GM19328 (cell line): ENCODE results near the gene GSTT2.
"Not testable (repeated sequence)": the region's sequence is repeated elsewhere in the genome, so short reads cannot be mapped to it uniquely, and the experiment has no call there.

Source experiments
- ATAC-seq: cut with Tn5 transposase; IDR thresholded peaks from one replicate; pipeline ENCODE4 v1.9.1; 2021; ENCODE audit warnings: mild to moderate bottlenecking, moderate library complexity; ENCODE audit not compliant: unreplicated experiment

The GSTT2 gene

DNA sequence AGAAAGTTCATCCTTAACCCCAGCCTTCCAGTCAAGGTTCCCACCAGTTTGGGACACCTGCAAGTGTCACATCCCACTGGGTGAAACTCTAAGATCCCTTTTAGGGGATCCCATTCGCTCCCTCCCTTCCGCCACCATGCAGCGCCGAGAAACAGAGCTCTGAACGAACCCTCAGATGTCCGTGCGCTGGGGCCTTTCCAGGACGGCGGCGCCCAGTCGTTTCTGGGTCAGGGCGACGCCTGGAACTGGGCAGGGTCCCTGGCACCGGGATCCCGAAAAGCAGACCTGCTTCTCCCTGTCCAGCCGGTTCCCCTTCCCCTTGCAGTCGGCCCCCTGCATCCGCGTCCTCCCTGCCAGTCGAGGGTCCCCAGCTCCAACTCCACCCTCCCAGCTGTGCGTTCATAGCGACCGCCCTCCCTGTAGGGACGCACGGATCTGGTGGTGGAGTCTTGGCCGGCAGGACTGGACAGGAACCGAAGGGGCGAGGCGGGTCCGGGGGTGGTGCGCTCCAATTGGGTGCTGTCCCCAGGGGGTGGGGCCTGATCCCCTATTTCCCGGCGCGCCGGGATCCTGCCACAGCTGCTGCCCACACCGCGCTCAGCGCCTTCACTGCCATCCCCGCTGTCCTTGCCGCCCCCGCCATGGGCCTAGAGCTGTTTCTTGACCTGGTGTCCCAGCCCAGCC is at the start of gene GSTT2:
Gene GSTT2 (plus strand): TSS at position 578 of the 684 bp plus-strand sequence.
- ATAC-seq: not testable (repeated sequence)

DNA sequence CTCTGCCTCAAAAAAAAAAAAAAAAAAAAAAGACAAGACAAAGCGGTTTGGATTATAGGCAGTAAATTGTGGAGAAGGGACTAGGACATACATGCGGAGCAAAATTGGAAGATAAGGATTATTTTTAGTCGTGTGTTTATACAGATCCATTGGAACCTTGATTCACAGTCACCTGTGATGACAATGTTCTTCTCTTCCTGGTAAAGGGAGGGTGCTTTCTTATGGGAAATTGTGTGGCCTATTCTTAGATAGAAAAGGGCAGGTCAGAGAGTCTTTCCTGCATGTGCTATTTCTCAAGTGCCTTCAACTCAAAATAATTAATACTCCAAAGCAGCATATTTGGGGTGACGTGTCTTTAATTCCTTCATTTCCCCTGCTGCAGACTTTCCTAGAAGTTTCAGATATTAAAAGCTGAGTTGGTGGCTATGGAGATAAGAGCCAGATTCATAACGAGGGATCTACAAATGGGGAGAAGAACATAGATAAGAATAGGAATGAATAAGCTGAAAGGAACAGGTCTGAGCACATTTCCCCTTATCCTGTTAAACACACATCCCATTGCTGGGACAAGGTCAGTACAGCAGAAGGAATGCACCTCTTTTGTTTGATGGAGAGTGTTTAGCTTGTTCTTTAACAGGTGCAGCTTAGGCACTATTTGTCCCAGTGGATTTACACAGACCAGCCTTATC is 41.5 kb upstream of the GSTT2 start:
- ATAC-seq: no peak

DNA sequence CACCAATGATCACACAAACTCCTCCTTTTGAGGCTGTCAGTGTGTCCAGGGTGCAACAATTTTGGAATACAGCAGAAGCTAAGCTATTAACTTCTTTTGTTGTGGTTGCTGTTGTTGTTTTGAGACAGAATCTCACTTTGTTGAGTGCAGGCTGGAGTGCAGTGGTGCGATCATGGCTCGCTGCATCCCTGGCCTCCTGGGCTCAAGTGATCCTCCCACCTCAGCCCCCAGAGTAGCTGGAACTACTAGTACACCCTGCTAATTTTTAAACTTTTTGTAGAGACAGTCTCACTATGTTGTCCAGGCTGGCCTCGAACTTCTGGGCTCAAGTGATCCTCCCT is 40.9 kb upstream of the GSTT2 start:
- ATAC-seq: no peak

DNA sequence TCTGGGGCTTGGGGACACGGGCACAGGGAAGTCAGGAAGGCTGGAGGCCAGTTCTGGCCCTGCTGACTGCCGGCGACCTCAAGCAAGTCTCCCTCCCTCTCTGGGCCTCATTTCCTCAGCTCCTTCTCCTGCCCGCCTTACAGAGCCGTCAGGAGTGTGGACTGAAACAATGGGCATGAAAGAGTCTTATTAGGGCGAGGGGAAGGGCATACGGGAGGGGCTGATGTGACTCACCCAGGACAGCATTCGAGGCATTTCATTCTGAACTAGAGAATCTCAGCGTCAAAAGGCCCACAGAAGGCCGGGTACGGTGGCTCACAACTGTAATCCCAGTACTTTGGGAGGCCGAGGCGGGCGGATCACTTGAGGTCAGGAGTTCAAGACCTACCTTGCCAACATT is 39.8 kb upstream of the GSTT2 start:
- ATAC-seq: not testable (repeated sequence)

DNA sequence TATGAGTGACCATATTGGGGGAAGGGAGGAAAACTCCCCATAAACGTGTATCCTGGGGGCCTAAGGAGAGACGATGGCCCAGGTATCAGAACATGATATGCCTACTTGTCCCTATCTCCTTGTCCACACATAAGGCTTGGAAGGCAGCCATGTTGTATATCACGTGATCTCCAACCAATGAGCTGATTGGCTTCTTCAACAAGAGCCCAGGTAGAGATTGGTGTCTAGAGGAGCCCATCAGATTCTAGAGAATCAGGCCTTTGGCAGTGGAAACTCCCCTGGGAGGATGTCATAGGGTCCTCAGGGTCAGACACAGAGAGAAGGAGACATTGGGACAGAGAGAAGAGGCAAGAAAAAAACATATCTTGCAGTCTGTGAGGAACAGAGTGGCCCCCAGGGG is 32.5 kb upstream of the GSTT2 start:
- not testable (repeated sequence) for ATAC-seq

DNA sequence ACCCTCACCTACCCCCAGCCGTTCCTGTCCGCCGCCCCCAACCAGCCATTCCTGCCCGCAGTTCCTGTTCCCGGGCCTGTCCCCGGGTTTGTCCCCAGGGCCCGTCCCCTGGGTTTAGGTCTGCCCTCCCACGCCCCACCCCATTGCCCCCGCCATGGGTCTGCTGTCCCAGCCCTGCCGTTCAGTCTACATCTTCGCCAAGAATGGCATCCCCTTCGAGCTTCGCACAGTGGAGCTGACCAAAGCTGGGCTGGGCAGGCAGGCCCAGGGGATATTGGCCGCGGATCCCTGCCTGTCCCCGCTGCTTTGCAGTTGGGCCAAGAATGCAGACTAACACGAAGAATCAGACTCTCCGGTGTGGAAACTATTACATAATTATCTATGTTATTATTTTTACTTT is 30.2 kb upstream of the GSTT2 start:
- ATAC-seq: not testable (repeated sequence)

DNA sequence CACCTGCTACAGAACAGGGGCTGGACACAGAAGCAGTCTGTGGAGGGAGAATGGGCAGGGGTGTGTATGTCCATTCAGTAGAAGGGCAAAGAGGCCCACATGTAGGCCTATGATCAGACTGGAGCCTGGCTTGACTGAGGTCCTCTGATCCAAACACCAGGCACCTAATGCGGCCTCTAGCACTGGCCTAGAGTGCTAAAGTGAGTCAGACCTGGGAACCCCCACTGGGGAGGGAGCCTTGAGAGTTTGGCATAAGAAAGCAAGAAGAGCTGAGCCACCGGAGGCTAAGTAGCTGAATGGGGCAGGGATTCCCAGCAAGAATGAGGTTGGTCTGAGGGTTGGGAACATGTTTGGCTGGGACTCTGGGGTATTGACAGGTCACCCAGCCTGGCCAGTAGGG is 28.6 kb upstream of the GSTT2 start:
- ATAC-seq: not testable (repeated sequence)

DNA sequence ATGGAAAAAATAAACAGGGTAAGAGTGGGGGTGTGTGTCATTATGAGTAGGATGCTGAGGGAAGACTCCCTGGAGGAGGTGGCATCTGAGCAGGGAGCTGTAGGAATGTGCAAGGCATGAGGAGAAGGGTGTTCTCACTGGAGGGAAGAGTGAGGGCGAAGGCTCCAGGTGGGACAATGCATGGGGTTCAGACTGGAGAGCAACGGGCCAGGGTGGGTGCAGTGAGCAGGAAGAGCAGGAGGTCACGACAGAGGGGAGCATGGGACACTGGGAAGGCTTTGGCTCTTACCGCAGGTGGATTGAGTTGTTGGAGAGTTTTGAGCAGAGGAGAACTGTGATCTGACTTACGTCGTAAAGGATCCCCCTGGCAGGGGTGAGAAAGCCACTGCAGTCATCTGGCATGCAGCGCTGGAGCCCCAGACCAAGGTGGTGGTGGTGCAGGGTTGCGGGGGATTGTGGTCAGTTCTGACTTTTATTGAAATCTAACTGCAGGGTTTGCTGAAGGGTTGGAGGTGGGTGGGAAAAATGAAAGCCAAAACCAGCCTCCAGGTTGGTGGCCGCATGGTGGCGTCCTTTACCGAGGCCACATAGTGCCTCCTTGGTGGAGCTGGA is 27.0 kb upstream of the GSTT2 start:
- not testable (repeated sequence) for ATAC-seq

DNA sequence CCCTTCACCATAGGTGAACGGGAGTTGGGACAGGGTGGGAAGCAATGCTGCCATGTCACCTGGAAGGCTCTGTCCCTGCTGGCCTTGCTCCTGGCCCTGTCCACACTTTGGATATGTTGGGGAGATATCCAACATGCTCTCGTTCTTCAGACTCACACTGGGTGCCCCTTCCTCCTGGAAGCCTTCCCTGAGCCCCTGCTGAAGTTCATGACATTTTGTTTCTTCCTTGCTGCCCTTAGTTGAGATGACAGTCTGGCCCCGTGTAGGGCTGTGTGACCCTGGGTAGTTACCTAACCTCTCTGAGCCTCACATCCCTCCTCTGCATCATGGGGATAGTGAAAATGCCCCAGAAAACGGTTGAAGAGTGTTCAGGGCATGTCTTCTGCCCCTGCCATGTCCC is 26.4 kb upstream of the GSTT2 start:
- ATAC-seq: not testable (repeated sequence)

DNA sequence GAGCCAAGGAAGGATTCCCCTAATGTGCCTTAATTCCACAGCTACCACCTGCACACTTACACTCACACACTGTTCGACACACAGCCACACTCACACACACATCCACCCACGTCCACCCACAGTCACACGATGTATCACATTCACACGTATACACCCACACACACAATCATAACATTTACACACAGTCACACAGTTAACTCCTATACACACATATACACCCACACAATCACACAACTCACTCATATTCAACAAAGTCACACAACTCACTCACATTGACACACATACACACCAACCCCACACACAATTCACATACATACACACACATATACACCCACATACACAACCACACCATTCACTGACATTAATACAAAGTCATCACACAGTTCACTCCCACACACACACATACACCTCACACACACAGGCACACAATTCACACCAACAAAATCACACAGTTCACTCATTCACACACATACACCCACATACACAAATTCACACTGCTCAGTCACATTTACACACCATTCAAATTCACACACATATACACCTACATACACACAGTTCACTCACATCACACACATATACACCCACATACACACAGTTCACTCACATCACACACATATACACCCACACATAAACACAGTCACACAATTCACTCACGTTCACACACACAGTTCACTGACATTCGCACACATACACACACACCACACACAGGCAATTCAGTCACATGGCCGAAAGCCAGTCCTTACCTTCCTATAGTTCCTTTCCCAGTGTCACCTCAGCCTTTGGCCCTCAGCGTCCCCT is 25.5 kb upstream of the GSTT2 start:
- not testable (repeated sequence) for ATAC-seq

DNA sequence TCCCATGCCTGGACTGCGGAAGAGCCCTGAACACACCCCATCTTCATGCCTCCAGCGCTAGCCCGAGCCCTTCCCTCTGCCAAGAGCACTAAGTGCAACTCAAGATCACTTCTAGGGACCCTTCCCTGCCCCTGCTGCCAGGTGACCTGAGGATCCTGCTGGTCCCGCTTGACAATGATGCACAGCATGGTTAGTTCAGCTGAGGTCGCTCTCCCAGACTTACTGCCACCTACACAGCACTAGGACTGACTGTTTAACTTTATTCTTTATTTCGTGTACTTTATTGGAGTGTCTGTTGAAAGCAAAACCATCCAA is 25.0 kb upstream of the GSTT2 start:
- ATAC-seq: not testable (repeated sequence)

DNA sequence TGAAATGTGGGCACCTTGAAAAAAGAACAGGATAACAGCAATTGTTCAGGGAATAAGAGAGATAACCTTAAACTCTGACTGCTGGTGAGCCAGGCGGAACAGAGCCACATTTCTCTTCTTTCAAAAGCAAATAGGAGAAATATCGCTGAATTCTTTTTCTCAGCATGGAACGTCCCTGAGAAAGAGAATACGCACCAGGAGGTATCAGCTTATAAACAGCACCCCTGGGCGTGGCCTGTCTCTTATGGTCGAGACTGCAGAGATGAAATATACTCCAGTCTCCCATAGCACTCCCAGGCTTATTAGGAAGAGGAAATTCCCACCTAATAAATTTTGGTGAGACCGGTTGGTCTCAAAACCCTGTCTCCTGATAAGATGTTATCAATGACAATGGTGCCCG is 24.0 kb upstream of the GSTT2 start:
- ATAC-seq: not testable (repeated sequence)

DNA sequence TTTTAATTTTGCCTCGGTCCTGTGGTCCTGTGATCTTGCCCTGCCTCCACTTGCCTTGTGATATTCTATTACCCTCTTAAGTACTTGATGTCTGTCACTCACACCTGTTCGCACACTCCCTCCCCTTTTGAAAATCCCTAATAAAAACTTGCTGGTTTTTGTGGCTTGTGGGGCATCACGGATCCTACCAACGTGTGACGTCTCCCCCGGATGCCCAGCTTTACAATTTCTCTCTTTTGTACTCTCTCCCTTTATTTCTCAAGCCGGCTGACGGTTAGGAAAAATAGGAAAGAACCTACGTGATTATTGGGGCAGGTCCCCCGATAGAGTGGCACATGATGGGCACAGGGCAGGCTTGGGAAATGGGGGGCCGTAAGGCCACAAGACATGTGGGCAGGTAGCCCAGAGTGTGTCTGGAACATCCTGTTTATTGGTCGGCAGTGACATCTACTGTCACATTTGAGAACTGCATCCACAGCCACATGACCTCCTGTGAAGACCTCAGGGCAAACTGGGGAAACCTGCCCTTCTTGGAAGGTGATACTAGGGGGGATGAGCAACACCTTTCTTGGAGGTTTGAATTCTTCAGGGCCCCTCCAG is 23.5 kb upstream of the GSTT2 start:
- ATAC-seq: not testable (repeated sequence)

DNA sequence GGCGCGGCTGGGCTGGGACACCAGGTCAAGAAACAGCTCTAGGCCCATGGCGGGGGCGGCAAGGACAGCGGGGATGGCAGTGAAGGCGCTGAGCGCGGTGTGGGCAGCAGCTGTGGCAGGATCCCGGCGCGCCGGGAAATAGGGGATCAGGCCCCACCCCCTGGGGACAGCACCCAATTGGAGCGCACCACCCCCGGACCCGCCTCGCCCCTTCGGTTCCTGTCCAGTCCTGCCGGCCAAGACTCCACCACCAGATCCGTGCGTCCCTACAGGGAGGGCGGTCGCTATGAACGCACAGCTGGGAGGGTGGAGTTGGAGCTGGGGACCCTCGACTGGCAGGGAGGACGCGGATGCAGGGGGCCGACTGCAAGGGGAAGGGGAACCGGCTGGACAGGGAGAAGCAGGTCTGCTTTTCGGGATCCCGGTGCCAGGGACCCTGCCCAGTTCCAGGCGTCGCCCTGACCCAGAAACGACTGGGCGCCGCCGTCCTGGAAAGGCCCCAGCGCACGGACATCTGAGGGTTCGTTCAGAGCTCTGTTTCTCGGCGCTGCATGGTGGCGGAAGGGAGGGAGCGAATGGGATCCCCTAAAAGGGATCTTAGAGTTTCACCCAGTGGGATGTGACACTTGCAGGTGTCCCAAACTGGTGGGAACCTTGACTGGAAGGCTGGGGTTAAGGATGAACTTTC is 18.7 kb upstream of the GSTT2 start, which contains the start of gene GSTT2B:
Gene GSTT2B (minus strand): TSS at position 112 of the 688 bp plus-strand sequence. CDS start 64 bp downstream, at position 48.
- not testable (repeated sequence) for ATAC-seq

DNA sequence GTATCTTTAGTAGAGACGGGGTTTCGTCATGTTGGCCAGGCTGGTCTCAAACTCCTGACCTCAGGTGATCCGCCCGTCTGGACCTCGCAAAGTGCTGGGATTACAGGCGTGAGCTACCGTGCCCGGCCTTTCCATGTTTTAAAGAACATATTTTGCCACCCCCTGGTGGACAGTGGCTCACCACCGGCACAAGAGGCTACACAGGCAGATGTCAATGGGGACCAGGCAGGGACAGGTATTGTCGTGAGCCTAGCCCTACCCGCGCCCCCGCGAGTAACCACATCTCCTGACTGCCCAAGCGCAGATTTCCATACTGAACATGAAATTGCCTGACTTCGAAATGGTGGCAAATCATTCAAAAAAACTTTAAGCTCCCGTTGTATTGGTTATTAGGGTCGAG is 13.8 kb upstream of the GSTT2 start:
- not testable (repeated sequence) for ATAC-seq

DNA sequence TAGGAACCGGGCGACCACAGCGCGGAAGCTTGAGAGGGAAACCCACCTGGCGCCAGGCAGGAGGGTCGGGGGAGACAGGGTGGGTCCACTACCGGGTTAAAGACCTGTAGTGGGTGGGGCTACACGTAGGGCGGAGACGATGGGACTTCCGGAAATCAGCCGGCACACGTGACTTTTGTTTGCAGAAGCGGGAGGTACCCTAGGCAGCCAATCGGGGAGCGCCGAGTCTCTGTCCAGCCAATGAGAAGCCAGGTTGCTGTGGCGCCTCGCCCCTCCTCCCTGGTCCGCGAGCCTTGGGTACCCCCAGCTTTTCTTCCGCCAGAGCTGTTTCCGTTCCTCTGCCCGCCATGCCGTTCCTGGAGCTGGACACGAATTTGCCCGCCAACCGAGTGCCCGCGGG is 13.4 kb upstream of the GSTT2 start, which contains the start of gene DDTL:
Gene DDTL (plus strand): TSS at position 321 of the 400 bp plus-strand sequence. CDS start 27 bp downstream, at position 348.
- ATAC-seq: peak; percentile 88

DNA sequence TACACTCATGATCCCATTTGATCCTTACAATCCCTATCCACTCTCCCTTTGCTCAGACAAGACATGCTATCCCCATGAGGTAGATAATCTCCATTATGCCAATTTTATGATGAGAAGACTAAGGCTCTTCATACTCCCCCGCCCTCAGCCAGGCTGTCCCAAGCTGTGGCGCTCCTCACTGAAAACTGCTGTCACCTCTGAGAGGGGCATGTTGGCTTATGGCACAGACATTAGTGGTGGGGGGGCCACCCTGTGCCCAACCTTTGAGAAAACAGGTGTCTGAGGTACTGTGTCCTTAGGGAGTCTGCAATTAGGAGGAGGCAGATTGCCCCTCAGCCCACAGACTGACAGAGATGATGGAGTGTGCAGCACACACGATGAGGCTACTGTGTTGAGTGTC is 10.9 kb upstream of the GSTT2 start:
- no peak for ATAC-seq

DNA sequence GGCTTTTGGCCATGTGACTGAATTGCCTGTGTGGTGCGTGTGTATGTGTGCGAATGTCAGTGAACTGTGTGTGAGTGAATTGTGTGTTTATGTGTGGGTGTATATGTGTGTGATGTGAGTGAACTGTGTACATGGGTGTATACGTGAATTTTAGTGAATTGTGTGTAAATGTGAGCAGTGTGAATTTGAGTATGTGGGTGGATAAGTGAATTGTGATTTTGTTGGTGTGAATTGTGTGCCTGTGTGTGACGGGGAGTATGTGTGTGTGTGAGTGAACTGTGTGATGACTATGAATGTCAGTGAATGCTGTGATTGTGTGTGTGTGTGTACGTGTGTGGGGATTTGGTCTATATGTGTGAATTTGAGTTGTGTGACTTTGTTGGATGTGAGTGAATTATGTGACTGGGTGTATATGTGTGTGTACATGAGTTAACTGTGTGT is 9.7 kb upstream of the GSTT2 start:
- no peak for ATAC-seq

DNA sequence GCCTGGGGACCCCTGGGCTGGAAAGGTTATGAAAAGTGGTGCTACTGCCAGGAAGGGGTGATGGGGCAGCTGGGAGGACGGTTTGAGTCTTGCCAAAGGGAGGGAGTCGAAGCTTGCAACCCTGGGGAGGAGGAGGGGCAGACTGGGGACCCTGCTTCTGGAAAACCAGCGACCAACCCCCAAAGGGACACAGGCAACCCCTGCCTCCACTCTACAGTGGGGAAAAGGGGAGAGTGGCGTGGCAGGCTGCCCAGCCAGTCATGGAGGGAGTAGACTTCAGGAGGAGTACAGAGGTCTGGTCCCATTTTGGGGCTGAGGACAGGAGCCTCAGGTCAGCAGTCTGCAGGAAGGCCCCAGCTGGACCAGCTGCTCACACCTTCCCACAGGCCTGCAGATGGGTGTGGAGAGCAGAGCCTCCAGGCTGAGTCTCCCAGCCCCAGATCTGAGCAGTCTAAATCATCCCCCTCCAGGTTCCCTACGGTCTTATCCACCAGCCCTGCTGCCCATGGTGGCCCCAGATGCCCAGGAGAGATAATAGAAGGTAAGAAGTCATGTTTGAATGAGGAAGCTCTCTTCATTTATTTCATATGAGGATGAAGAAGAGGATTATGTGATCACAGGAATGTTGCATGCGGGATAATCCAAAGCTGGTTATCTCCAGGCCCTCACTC is 9.0 kb upstream of the GSTT2 start:
- ATAC-seq: no peak

DNA sequence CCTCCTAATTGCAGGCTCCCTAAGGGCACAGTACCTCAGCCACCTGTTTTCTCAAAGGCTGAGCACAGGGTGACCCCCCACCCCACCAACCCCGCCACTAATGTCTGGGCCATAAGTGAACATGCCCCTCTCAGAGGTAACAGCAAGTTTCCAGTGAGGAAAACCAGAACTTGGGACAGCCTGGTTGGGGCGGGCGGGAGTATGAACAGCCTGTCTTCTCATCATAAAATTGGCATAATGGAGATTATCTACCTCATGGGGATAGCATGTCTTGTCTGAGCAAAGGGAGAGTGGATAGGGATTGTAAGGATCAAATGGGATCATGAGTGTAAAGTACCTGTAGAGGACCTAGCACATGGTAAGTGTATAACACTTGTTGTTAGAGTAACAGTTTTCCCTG is 8.0 kb upstream of the GSTT2 start:
- not testable (repeated sequence) for ATAC-seq
